GM13977 (cell line): Measurements from ENCODE around the gene FAM193A.

ENCODE experiments used
- DNase-seq: peaks from one replicate; pipeline ENCODE4 v3.0.0; 2012; ENCODE audit warnings: low spot score
- in situ Hi-C: fragments of 300-500 bp; cut with MboI; formaldehyde crosslinking; loops from one replicate; pipeline ENCODE4 v1.12.0; 2022; ENCODE audit warnings: low sequenced_read_pairs, low pct_unique_long_range_greater_than_20kb, mixed read lengths, inconsistent platforms; ENCODE audit not compliant: unreplicated experiment
- TF ChIP-seq, protein P1 (sequence below): IDR thresholded peaks from 2 replicates; pipeline ENCODE4 v1.5.1; 2012; ENCODE audit warnings: mild to moderate bottlenecking, control low read depth; ENCODE audit not compliant: insufficient read depth; ENCODE audit errors: extremely low read depth, missing control alignments

Gene FAM193A

DNA sequence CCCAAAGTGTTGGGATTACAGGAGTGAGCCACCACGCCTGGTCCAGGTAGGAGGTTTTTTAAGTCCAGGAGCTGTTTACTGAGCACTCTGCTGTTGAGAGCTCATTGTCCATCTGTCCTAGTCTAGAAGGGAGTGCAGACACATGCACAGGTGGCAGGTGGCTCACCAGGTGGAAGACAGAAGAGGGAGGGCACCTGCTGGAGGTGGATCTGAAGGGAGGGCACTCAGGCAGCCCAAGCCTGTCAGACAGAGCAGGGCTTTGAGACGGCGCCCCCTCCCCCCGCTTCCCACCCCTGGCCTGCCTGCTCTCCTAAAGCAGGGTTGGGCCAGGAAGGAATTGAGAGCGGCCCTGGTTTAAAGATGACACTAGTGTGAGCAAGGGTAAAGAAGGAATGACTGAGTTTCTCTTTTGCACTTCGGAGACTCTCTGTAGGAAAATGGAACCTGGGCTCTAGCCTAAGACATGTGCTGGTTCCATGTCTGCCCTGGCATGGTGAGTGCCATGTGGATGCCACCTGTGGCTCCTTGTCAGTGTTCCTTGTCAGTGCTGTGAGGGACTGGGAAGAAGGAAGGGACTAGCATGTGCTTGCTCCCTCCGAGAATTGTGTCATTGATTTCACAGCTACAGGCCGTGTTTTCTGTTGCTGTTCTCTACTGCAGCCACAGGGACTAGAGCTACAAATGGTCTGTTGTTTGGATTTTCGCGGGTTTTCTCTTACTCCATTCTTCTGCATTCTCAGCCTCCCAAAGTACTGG lies 111.1 kb downstream of the FAM193A start:
- TF ChIP-seq, protein P1, sequence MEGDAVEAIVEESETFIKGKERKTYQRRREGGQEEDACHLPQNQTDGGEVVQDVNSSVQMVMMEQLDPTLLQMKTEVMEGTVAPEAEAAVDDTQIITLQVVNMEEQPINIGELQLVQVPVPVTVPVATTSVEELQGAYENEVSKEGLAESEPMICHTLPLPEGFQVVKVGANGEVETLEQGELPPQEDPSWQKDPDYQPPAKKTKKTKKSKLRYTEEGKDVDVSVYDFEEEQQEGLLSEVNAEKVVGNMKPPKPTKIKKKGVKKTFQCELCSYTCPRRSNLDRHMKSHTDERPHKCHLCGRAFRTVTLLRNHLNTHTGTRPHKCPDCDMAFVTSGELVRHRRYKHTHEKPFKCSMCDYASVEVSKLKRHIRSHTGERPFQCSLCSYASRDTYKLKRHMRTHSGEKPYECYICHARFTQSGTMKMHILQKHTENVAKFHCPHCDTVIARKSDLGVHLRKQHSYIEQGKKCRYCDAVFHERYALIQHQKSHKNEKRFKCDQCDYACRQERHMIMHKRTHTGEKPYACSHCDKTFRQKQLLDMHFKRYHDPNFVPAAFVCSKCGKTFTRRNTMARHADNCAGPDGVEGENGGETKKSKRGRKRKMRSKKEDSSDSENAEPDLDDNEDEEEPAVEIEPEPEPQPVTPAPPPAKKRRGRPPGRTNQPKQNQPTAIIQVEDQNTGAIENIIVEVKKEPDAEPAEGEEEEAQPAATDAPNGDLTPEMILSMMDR = no peak
- in situ Hi-C loops = no loop called here
- DNase-seq = no peak

DNA sequence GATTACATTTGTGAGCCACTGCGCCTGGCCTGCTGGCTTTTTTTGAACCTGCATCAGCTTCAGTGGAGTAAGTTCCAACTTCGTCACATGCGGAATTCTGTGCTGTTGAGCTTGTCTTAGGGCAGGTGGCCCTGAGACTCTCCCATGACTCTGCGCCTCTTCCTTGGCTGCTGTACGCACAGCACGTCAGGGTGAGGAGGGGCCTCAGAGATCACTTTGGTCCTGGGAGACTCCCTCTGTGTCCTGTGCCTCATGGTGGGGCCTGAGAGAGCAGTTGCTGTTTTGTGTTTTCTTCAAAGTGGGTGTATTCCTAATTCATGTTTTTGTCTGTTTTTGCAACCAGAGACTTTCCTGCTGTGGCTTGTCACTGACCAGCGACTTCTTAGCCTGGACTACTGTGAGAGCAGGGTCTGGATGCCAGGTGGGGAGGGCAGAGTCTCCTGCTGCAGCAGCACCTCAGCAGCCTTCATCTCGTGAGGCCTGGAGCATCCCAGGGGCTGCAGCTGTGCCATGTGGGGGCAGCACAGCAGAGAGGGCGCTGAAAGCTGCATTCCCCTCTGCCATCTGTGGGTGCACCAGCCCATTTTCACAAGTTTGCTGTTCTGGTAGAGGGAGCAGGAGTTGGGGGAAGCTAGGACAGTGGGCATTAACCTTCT lies 111.8 kb downstream of the FAM193A start:
- DNase-seq = no peak
- TF ChIP-seq, protein P1 = no peak
- in situ Hi-C loops = no loop called here

DNA sequence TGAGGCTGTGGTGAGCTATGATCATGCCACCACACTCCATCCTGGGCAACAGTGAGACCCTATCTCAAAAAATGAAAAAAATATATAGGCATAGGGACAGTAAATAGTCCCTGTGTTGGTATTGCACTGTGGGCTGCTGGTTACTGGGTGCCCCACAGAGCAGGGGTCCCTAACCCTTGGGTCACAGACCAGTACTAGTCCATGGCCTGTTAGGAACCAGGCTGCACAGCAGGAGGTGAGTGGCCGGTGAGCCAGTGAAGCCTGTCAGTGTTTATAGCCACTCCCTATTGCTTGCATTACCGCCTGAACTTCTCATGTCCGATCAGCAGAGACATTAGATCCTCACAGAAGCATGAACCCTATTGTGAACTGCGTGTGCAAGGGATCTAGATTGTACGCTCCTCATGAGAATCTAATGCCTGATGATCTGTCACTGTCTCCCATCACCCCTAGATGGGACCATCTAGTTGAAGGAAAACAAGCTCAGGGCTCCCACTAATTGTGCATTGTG lies 113.2 kb downstream of the FAM193A start:
- TF ChIP-seq, protein P1 = no peak
- no peak for DNase-seq
- in situ Hi-C loops = no loop called here

DNA sequence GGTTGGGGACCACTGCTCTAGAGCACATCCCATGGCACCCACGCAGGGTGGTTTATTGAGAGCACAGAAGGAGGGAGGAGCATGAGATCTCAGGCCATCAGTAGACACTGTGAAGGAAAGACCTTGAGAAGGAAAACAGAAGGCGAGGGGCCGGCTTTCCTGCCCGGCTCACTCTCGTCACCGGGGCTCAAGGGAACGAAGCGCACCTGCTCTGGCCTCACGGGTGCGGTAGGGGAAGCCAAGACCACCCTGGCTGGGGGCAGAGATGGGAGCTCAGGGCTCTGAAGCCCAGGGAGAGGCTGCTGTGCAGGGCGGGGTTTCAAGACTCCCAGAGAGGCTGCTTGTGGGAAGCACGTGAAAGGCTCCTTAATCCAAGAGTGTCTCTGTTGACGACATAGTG lies 113.8 kb downstream of the FAM193A start:
- DNase-seq = no peak
- in situ Hi-C loops = no loop called here
- TF ChIP-seq, protein P1 = no peak

DNA sequence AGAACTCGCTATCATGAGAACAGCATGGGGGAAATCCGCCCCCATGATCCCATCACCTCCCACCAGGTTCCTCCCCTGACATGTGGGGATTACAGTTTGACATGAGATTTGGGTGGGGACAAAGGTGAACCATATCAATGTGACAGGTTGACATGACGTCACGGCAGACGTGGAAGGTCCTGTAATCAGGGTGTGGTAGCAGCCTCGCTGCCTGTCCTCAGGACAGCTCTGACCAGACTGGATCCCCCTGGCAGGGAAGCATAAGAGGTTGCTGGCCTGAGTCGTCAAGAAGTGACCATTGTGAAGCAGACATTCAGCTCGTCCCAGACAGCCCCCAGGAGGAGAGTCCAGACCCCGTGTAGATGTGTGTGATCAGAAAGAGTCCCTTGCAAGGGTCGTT lies 115.1 kb downstream of the FAM193A start:
- no peak for DNase-seq
- in situ Hi-C loops = no loop called here
- TF ChIP-seq, protein P1 = no peak

DNA sequence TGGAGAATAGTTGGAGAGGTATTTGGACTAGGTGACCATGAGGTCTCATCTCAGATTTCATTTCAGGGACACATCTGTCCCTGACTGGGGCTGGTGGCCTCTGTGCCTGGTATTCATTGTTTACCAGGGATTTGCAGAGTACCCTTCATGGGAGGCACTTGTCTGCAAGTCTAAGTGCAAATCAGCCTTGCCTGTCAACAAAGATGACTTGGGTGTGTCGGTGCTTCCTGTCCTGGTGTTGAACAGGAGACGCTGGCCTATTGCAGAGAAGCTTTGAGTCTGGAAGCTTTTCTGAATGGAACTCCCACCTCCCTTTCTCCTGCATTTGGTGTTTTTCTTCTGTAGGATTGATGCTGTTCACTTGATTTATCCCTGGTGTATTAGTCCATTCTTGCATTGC lies 115.6 kb downstream of the FAM193A start:
- in situ Hi-C loops = no loop called here
- TF ChIP-seq, protein P1 = no peak
- no peak for DNase-seq
